NT2/D1 (cell line): ENCODE data around the gene GAS2L1.

Experiments
- SUZ12 ChIP-seq: IDR thresholded peaks from 2 replicates; pipeline ENCODE4 v1.6.1; 2011; ENCODE audit not compliant: insufficient read length, insufficient read depth; ENCODE audit errors: extremely low read depth
- YY1 ChIP-seq: IDR thresholded peaks from 2 replicates; pipeline ENCODE4 v1.6.1; 2011; ENCODE audit not compliant: insufficient read length, insufficient read depth
- ZNF274 ChIP-seq: IDR thresholded peaks from 2 replicates; pipeline ENCODE4 v1.6.1; 2011; ENCODE audit warnings: mild to moderate bottlenecking, low read depth, low read length

DNA sequence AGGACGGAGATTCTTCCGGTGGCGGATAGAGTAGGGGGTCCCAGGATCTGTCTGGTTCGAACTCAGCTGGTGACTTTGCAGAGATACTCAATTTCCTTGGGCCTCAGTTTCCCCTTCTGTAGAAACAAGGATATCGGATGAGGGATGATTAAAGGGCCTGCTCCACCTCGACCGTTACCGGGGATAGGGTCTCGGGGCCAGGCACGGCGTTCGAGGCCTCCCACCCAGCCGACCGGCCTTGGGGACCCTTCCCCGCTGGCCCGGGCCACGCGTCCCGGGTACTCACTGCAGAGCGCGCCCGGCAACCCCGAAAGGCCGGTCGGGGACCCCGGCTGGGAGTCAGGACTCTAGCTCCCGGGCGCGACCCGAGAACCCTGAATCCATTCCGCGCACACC is 39.0 kb upstream of the GAS2L1 start:
- TF ChIP-seq ZNF274: no peak
- no peak for TF ChIP-seq YY1
- TF ChIP-seq SUZ12: no peak
